GM19238 (cell line): ENCODE results near the gene SPATA21.

Source experiments
- DNase-seq: peaks from one replicate; pipeline ENCODE4 v3.0.0; 2011; ENCODE audit warnings: low spot score; ENCODE audit not compliant: insufficient read length

SPATA21 gene

GRCh38 chr1:16421201-16421600 is 16.0 kb downstream of the SPATA21 start:
- DNase-seq, result no peak

- DNase-seq, result peak; percentile 61
Measured at GRCh38 chr1:16420424-16421118, 16.7 kb downstream of the SPATA21 start.

- no peak for DNase-seq
Measured at GRCh38 chr1:16418823-16419425, 18.3 kb downstream of the SPATA21 start.

DNA sequence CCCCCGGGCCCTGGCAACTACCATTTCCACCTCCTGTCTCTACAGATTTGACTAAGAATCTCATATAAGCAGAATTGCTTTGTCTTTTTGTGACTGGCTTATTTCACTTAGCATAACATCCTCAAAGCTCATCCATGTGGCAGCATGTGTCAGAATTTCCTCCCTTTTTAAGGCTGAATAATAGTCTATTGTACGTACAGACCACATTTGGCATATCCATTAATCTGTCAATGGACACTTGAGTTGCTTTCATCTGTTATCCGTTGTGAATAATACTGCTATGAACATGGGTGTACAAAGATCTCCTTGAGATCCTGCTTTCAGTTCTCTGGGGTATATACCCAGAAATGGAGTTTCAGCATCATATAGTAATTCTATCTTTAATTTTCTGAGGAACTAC is 24.0 kb downstream of the SPATA21 start:
- DNase-seq, result no peak

- DNase-seq, result no peak
Measured at GRCh38 chr1:16410803-16411202, 26.4 kb downstream of the SPATA21 start.

GRCh38 chr1:16409536-16410152 is 27.6 kb downstream of the SPATA21 start:
- no peak for DNase-seq

- DNase-seq, result no peak
Measured at GRCh38 chr1:16406868-16407267, 30.4 kb downstream of the SPATA21 start.

DNA sequence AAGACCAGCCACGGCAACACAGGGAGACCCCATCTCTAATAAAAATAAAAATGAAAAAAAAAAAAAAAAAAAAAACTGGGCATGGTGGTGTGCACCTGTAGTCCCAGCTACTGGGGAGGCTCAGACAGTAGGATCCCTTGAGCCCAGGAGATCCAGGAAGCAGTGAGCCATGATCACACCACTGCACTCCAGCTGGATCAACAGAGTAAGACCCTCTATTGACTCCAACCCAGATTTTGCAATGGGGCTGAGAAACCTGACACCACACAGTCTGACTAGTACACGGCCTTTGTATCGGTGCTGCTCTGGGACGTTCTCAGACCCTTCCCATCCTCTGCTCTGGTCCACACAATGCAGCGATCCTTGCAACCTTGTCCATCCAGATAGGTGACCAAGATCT is 31.8 kb downstream of the SPATA21 start:
- DNase-seq, result no peak

DNA sequence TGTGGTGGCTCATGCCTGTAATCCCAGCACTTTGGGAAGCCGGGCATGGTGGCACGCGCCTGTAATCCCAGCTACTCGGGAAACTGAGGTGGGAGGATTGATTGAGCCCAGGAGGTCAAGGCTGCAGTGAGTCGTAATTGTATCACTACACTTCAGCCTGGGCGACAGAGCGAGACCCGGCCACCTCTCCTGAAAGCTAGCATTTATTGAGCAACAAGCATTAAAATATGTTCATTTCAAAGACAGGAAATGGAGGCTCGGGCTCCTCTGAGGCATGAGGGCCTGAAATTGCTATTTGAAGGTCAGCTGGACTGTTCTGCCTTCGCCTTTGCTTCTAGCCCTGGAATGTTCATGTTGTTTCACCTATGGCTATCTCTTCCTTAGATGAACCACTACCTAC is 34.5 kb downstream of the SPATA21 start:
- DNase-seq, result no peak

DNA sequence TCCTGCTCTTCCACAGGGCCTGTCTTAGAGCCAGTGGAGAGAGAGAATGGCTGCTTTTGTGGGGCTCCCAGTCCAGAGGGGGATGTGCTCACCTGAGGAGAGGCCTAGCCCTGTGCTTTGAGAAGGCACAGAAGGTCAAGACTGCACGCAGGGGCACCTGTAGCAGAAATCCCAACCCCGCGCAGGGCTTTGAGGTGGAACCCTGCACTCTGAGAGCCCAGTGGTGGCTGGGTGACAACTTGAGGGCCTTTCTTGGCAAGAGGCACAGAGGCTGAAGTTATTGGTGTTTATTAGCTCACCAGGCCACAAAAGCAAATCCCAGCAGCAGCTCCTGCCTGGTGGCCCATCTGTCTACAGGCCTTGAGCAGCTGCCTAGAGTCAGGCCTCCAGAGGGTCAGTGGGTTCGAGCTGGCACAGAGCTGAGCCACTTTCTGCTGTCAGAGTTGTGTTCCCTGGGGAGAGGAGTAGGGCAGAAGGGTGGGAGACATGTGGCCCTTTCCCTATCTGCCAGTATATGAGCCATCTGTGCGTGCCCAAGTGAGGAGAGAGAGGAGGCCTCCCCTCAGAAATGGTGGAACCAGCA is 38.8 kb downstream of the SPATA21 start:
- no peak for DNase-seq

GRCh38 chr1:16397120-16397519 is 40.1 kb downstream of the SPATA21 start:
- DNase-seq, result no peak

GRCh38 chr1:16396591-16396990 is 40.6 kb downstream of the SPATA21 start:
- no peak for DNase-seq

DNA sequence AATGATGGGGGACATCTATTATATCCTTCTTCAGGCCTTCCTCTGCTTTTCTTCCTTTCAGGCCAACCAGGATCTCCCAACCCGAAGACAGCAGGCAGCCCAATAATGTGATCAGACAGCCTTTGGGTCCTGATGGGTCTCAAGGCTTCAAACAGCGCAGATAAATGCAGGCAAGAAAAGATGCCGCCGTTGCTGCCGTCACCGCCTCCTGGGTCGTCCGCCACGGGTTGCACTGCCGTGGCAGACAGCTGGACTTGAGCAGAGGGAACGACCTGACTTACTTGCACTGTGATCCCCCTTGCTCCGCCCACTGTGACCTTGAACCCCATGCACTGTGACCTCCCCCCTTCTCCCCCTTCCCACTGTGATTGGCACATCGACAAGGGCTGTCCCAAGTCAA is 42.2 kb downstream of the SPATA21 start:
- no peak for DNase-seq

- DNase-seq, result no peak
Measured at GRCh38 chr1:16393570-16394521, 43.4 kb downstream of the SPATA21 start.

GRCh38 chr1:16392740-16393569 is 44.3 kb downstream of the SPATA21 start:
- DNase-seq, result no peak

DNA sequence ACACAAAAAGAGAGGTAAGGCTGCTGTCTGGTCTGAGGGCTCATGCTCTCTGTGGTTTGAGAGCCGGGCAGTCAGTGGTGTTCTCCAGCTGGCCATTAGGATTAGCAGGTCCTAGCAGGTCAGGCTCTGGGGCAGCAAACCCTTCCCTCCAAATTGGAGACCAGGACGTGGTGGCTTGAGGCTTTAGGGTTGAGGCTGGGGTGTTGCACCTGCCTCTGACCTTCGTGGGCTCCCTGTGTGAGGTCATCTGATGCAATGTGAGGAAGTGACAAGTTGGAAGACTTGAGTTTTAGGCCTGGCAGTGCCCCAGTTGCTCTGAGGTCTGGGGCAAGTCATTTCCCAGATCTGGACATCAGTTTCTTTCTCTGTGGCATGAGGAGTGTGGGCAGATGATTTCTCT is 45.8 kb downstream of the SPATA21 start:
- DNase-seq, result no peak

DNA sequence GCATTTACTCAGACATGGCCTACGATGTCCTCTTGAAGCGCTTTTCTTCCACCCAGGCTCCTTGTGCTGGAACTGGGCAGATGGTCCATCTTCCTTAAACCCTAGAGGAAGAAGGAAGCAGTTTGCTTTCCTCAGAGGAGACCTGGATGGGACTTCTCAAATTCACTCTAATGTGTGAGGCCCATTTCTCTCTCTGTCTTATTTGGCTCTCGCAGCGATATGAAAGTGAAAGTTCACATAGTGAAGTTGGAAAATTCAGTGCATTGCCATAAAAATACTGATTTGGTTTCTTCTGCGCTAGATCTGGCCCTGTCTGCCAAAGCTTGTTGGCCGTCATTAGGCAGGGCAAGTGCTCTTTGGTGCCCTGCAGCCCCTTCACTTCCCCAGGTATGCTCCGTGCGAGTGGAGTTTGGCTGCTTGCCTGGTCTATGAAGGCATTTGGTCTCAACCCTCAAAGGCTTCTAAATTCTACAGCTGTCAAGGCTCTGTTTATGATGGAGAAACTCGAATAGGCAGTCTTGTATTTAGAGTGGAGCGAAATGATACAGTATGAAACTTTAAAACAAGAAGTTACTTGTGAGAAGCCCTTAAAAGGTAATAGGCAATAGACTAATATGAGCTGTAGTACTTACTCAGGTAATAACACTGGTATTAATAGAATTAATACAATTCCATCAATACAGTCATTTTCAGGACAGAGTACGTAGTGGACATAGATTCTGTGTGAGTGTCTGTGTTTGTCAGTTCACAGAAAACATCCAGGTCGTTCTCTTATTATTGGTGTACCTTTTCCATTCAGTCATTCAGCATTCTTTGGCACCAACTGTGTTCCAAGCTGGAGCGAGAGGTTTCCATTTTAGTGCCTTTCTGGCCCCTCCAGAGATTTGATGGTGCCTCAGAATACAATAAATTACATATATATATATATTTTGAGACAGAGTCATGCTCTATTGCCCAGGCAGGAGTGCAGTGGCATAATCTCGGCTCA is 49.7 kb downstream of the SPATA21 start:
- DNase-seq, result peak; percentile 28

GRCh38 chr1:16386454-16387113 is 50.6 kb downstream of the SPATA21 start:
- DNase-seq, result no peak
